ENCODE data around the gene GUCY1A2.

- TF ChIP-seq POLR2A (IDR thresholded peaks at IDR 0.05; ENCODE audit: low read depth, low read length) (no peak), EZH2 (IDR thresholded peaks at IDR 0.05; ENCODE audit: borderline replicate concordance, low read depth, low read length, severe bottlenecking) (no peak)
- TF ChIP-seq, protein P1, sequence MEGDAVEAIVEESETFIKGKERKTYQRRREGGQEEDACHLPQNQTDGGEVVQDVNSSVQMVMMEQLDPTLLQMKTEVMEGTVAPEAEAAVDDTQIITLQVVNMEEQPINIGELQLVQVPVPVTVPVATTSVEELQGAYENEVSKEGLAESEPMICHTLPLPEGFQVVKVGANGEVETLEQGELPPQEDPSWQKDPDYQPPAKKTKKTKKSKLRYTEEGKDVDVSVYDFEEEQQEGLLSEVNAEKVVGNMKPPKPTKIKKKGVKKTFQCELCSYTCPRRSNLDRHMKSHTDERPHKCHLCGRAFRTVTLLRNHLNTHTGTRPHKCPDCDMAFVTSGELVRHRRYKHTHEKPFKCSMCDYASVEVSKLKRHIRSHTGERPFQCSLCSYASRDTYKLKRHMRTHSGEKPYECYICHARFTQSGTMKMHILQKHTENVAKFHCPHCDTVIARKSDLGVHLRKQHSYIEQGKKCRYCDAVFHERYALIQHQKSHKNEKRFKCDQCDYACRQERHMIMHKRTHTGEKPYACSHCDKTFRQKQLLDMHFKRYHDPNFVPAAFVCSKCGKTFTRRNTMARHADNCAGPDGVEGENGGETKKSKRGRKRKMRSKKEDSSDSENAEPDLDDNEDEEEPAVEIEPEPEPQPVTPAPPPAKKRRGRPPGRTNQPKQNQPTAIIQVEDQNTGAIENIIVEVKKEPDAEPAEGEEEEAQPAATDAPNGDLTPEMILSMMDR (IDR thresholded peaks at IDR 0.05; ENCODE audit: extremely low read depth in 1 of 2, insufficient read depth in 1 of 2, low read depth in 1 of 2, low read length in 2 of 2) = no peak
These were observed 22.8 kb upstream of the GUCY1A2 start for GRCh38 chr11:107041088-107041444.
